ENCODE data around the gene COBLL1.

The COBLL1 gene

DNA sequence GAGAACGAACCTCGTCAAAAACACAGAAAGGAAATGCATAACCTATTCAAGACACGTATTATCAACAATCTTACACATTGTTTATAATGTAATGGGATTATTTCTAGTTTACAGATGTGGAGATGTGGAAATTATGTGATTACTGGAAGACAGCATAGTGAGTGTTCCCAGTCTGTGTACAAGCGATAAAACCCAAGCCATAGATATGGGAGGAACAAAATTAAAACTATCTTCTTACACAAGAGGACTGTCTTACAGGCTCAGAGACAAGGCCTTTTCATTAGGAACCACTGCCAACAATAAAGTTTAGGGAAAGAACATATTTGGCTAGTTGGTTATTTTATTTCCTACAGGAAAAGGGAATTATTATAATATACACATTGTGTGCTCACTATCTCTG, 20.3 kb downstream of the COBLL1 start:
- DNase-seq: no peak

GRCh38 chr2:164818149-164819136, 23.2 kb downstream of the COBLL1 start:
- no peak for DNase-seq

DNA sequence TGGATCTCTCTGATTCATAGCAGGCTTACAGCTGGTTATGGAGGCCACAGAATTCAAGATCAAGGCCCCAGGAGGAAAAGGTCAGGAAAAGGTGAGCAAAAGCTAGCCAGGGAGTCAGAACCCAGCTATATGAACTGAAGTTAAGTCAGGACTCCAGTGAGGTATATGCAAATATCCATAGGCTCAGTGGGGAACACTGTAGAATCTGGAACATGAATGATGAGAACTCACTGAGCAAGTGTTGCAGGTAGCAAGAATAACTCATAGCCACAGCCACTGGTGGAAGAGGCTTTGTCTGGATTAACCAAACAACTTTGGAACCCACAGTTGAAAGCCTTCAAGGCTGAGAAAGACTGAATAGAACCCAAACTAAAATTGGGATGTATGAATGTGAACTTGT, 24.7 kb downstream of the COBLL1 start:
- DNase-seq: no peak

GRCh38 chr2:164816046-164816445, 25.6 kb downstream of the COBLL1 start:
- DNase-seq: no peak

- no peak for DNase-seq
Observed at GRCh38 chr2:164815071-164815793, 26.4 kb downstream of the COBLL1 start.

DNA sequence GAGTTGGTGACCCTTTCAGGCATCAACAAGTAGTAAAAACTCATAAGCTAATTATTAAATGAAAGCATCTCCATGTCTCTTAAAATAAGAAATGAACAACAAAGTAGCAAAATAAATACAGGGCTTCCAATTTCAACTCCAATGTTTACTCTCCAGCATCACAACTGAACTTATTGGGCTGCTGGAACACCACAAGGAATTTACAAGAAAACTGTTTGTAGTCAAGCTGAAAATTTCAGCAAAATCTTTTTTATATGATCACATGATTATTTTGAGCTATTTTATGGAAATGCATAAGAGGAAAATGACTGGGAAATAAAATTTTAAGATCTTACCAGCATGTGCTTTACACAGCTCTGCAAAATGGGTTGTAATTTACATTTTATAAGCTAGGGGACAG, 28.1 kb downstream of the COBLL1 start:
- no peak for DNase-seq

DNA sequence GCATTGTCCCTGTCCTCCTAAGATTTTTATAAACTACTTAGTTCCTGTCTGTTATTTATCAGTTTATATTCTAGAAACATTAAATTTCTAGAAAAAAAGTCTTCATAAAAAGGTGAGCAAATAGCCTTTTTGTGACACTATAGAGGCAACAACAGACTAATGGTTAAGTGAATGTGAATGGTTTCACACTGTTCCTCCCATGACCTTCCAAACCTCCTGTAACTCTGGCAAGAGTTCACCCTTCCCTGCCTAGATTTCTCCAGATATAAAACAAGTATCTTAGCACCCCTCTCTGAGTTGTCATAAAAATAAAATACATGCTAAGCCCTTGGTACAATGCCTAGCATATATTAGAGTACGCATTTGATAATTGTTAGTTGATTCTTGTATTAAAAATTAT, 29.2 kb downstream of the COBLL1 start:
- no peak for DNase-seq

DNA sequence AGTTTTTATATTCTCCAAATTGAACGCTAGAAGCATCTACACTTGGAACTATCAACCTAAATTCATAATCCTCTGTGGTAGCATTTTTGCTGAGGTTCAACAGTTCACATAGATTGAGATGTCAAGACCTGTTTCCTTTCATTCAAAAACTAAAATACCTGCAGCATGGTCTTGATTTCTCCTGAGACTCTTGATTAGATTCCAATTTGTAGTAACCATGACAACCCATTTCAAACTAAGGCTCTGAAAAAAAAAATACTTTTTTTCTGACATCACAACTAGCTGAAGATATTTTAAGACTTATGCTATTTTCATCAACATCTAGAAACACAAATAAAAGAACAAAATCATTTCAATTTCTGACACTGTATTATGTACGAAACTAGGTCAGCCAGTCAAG, 29.8 kb downstream of the COBLL1 start:
- DNase-seq: no peak

GRCh38 chr2:164810843-164811242, 30.8 kb downstream of the COBLL1 start:
- no peak for DNase-seq

DNA sequence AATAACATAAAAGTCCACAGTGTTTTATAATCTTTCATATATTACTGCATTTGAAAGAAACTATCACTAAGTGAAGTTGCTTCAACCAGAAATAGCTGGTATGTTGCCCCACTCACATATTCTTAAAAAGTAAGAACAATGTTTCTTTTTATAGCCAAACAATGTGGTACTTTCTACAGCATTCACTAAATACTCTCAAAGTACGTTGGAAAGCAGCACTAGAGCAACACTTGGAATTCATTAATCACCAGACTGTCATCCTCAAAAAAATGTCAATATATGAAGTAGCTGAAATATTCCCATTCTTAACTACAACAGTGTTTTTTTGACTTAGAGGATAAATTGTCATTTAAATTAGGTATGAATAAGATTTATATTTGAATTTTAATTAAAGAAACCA, 32.8 kb downstream of the COBLL1 start:
- DNase-seq: no peak

- no peak for DNase-seq
Observed at GRCh38 chr2:164803776-164804466, 37.7 kb downstream of the COBLL1 start.

DNA sequence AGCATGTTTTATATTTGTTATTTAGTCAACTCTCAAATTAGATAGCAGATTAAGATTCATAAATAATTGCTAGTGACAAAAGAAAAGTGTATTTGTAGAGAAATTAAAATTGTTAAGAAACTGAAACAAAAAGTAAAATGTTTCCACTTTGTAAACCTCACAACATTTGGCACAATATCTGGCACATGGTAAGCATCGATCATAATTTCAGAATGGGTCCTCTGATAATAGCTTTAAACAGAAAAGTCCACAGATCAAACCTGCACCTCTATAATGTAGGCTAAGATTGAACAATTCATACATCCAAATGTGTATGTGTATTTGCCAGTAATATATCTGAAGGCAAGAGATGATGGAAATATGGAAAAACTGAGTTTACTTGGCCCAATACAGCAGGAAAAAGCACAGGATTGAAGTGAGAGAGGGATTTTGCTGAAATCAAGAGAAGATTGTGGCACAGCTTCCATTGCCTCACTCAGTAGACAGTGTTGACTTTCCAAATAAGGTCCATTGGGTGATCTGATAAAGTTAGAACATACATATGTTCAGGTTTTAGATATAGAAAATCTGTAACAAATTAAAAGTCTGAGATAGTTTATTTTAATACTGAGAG, 39.4 kb downstream of the COBLL1 start:
- no peak for DNase-seq

DNA sequence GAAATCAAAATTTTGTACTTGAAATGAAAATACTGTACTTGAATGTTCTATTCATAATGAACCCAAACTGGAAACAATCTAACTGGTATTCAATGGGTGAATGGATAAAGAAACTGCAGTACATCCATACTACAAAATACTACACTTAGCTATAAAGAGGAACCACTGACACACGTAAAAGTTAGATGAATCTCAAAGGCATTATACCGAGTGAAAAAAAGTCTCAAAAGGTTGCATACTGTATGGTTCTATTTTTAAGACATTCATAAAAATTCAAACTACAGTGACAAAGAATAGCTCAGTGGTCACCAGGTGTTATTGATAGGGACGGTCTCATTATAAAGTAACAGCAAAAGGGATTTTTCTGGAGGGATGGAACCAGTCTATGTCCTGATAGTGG, 41.1 kb downstream of the COBLL1 start:
- DNase-seq: no peak

- no peak for DNase-seq
Observed at GRCh38 chr2:164797627-164798026, 44.0 kb downstream of the COBLL1 start.

GRCh38 chr2:164796999-164797398, 44.6 kb downstream of the COBLL1 start:
- DNase-seq: no peak

GRCh38 chr2:164794432-164795231, 47.0 kb downstream of the COBLL1 start:
- DNase-seq: no peak

- no peak for DNase-seq
Observed at GRCh38 chr2:164794016-164794415, 47.6 kb downstream of the COBLL1 start.

GRCh38 chr2:164793529-164793928, 48.1 kb downstream of the COBLL1 start:
- DNase-seq: no peak

DNA sequence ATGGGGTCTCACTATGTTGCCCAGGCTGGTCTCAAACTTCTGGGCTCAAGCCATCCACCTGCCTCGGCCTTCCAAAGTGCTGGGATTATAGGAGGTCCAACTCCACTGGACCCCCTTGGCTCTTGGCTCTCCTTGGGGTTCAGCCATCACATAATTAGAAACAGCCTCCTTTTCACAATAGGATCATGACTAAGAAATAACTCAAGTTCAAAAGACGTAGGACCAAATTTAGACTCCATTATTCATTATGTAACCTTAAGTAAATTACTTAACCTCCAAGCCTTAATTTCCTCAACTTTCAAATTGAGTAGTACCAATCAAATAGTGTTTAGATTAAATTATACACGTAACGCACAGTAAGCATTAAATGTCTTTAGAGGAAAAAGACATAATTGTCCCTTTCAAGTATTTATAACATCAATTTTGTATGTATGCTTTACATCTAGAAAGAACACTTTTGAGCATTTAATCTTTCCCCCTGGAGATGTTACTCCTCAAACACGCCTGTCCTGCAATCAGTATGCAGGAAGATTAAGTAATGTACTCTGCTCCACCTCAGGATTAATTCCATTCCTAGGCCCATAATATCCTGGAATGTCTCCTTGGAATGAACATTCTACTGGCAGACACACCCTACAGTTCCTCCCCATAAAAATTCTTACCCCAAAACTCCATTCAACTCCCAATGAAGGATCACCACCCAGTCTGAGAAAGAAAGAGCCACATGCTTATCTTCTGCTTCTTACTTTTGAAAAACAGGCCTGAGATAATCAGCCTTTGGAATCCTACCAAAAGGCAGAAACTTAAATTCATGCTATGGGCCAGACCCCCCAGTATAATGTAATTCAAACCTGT, 49.1 kb downstream of the COBLL1 start:
- DNase-seq: no peak

- DNase-seq: no peak
Observed at GRCh38 chr2:164789968-164790367, 51.7 kb downstream of the COBLL1 start.

GRCh38 chr2:164786787-164787186, 54.8 kb downstream of the COBLL1 start:
- no peak for DNase-seq

Data from NK-92 treated with Interleukin-12 subunit alpha and Interleukin-12 subunit beta, amount 100 ng/mL, for 24 hours (cell line).